Activated effector memory CD4-positive, alpha-beta T cell treated with Interleukin-2 at 50 U/mL for 16 hours (primary cell): ENCODE measurements around the gene TBC1D4.
"Not testable (repeated sequence)": the region's sequence is repeated elsewhere in the genome, so short reads cannot be mapped to it uniquely, and the experiment has no call there.

Experiments used
- DNase-seq: peaks from one replicate; pipeline ENCODE4 v3.0.0-alpha.2; 2020

Gene TBC1D4

DNA sequence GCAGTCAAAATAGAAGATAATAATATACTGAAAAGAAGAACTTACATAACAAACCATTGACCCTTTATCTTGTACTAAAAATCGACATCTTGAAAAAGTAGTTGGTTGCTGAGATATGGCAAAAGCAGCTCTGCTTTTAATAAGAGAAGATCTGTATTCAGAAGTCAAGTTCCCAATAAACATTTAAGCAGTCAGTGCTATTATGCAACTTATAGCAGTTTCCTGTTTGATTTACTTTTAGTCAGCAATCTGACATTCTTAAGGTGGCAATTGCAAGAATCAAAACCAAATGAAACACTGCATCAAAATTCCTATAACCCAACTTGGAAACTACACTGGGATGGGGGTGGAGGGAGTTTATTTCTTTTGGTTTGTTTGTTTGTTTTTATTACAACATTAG, 165.5 kb downstream of the TBC1D4 start:
- no peak for DNase-seq

DNA sequence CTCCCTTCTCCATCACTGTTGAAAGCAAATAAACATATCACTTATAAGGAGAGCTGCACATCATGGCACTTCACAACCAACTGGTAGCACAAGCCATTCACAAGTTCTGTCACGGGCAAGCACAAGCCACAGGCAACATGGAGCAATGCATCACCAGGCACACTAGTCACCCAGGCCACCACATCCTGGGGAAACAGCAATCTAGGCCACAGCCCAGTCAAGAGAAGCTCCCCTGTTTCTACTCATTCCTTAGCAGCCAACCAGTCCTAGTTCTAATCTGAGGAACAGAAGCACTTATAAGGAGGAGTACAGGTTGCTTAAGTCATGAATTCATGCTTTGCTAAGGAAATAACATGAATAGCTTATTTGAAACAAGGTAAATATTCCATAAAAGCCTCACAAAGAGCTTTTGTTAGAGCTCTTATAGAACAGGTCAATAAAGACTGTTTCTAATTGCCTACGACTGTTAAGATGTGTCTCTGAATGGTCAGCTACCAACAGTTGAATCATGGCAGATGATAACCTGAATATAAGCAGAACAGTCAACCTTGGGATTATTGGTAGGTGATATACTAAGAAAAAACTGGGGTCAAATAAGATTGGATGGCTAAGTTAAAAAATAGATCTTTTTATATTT, 169.0 kb downstream of the TBC1D4 start:
- DNase-seq = peak; percentile 22

DNA sequence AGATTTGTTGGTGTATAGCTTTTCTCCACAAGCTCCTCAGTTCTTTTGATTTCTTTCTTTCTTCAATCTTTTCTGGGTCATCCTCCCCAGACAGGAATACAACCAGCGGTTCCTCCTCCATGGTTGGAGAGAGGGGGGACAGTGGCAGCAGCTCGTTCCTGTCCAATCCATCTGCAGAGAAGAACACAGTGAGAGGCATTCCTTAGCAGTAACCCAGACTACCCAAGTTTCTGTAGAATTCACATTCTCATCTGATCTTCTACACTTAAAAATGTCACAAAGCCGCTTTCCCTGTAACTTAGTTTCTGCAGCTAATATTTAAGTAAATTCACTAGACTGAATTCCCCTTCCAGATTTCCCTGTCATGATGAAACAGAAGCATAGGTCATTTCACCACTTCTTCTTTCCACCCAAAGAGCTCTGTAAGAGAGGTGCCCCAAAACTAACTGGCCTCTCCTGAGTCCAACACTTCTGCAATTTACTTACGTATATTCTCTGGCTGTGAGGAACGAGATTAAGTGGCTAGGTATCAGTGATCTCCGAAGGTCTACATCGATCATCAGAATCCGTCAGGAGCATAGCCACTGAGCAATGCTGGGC, 171.9 kb downstream of the TBC1D4 start:
- DNase-seq = no peak

DNA sequence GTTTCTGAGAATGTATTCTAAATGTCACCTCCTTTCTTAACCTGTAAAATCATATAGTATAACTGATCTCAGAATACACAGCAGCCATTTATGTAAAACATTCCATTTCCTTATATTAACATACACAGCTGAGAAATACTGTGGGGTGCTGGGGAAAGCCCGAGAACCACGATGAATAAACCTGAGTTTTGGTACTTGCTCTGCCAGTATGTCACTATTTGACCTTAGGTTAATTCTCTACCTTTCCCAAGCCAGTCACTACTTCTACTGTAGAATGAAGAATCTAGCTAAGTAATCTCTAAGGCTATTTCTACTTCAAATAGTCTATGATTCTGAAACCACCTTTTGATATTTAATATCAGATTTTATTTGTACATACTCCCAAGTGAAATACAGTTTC, 173.7 kb downstream of the TBC1D4 start:
- no peak for DNase-seq

DNA sequence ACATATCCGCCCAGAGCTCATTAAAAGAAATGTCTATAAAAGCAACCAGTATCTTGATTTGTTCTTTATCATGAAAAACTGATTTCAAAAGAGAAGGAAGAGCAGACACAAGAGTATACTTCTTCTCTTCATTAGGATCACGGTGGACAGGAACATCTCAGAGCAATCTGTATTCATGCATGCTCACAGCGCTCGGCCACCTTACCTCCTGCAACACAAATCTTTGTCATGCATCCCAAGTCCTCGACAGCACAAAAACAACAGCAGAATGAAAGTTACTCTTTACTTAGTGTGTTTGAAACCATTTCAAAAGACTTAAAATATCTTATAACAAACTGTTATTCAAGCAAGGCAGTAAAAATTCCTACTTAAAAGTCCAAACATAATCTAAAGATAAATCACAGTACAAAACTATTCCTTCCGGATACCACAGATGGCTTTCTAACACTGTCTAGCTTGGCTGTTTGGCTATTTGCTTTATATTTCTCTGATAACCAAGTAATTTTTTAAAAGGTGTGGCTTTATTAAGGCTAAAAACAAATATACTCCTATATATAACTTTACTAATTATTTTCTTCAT, 174.5 kb downstream of the TBC1D4 start:
- no peak for DNase-seq

DNA sequence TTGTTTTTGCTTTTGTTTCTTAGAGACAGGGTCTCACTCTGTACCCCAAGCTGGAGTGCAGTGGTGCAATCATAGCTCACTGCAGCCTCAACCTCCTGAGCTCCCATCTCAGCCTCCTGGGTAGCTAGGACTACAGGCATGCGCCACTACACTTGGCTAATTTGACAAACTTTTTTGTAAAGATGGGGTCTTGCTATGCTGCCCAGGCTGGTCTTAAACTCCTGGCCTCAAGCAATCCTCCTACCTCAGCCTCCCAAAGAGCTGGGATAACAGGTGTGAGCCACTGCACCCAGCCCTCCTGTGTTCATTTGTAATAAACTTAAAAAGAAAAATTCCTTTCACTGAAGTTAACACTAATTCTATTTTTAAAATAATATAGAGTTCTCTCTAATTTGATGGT, 175.0 kb downstream of the TBC1D4 start:
- not testable (repeated sequence) for DNase-seq

DNA sequence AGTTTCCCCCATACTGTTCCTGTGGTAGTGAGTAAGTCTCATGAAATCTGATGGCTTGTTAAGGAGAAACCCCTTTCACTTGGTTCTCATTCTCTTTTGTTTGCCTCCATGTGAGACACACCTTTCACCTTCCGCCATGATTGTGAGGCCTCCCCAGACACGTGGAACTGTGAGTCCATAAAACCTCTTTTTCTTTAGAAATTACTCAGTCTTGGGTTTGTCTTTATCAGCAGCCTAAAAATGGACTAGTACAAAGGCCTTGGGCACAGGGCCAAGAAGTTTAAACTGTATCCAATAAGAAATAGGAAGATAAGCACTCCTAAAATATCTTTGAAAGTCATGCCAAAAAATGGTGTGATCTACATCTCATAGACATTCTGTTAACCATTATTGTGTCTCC, 176.9 kb downstream of the TBC1D4 start:
- no peak for DNase-seq

DNA sequence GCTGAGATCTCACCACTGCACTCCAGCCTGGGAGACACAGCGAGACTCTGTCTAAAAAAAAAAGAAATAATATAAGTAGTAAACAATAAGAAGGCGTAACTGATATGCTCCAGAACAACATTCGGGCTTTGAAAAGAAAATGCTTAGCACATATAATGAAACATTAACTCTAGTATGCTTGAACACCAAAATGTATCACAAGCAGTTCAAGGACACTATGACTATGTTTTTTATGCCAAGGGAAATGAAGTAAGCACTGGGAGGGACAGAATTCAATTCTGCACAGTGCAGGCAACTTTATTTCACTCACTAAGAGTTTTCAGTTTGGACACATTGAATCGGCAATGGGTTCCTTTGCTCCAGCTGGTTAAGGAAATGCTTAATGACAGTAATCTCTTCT, 178.7 kb downstream of the TBC1D4 start:
- no peak for DNase-seq

DNA sequence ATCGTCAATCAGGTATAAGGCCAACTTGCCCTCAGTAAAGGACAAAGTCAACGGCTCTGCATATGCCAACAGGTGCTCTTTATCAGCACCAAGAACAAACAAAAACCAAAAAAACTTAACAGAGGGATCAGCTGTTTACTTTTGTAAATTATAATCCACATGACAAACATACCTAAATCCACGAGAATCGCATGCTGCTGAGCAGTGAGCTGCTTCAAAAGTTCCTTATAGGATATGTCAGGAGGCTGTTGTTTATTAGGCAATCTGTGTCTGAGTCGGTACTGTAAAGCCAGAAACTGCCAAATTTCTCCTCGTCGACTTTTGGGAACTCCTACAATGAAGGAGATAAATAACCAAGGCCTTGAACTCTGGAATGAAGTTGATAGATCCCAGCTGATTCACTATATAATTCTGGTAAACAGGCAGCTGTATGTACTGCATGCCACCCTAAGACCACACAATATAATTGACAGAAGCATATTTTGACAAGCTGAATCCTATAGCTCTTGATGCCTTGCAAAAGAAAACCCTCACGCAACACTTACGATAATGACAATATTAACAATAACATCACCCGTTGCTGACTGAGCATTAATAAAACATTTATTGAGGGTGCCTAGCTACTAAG, 179.8 kb downstream of the TBC1D4 start:
- DNase-seq = no peak

DNA sequence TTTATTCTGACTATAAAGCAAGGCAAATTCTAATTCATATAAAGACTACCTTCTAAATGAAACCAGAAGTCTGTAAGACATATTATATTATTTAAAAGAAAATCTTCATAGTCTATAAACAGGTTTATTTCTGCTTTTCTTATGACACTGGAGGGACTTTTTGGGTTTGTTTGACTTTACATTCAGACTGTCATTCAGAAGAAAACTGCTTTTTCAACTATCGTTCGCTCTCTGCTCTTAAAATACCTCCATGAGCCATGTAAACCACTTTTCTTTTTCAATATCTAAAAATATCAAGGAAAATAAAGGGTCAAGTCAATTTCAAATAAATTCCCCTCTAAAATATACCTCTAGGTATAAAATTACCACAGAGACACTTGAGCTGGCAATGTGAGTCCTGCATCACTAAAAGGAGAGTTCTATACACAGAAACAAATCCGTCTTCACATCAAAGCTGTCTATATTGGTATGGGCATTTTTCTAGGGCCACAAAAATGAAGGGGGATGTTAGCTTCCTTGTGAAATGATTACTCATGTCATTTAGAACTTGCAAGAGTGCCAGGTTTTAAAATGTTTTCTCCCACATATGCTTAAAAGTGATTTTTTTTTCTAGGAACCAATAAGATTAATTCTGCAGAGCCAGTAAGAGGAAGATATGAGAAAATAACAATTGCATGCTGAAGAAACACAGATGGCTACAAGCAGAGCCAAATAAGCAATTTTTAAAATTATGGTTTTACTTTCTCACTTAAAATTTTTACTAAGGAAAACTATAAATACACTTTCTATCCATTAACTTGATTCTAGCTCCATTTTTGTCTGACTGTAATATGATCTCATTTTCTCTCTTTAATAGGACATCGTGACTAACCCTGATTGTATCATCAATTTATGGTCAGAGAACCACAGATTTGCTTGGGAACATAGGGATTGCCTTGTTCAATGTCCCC, 181.8 kb downstream of the TBC1D4 start:
- DNase-seq = no peak

DNA sequence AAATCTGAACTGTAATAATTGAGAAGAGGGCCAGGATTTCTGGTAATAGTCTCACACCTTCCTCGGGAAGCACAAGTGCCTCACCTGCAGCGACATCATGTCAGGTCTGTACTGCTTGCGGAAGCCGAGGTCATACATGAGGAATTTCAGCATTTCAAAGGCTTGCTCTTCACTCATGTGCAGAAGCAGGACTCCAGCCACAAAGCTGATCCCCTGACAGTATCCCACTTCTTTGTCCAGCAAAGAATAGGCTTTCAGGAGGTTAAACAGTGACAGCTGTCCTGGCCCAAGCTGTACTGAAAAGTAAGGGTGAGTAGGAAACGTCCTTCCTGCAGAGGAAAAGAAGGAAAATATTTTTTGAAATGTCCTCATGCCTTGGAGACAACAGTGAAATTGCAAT, 182.7 kb downstream of the TBC1D4 start:
- DNase-seq = no peak

DNA sequence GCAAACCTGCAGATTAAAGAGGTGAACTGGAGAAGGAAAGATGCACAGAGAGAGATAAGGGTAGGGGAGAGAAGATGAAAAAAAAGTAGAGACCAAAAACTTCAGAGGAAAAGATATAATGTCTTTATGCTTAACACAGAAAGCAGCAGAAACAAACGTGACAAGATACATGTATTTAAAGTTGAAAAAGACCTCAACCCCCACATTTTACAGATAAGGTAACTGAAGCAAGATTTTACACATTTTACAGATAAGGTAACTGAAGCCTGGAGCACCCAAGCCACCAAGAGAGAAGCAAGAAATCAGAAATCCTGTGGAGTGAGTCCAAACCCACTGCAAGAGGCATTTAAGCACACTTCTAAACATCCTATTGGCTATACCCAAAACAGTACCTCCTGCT, 185.3 kb downstream of the TBC1D4 start:
- DNase-seq = no peak

DNA sequence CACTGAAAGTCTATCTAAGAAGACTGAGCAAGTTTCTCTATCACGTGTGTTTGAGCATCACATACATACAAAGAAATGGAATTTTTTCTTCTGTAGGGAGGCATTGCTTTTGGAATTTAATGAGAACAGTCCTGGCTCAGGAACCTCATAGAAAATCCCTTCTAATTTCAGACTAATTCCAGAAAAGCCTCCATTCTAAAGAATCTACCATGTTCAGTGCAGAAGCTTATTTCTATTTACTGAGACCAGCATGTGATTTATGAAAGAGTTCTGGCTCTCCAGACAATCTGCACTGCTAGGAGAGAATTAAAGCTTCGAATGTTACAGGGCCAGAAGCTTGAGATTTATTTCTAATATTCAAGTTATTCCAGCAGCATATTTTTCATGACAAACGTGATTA, 186.8 kb downstream of the TBC1D4 start:
- no peak for DNase-seq

DNA sequence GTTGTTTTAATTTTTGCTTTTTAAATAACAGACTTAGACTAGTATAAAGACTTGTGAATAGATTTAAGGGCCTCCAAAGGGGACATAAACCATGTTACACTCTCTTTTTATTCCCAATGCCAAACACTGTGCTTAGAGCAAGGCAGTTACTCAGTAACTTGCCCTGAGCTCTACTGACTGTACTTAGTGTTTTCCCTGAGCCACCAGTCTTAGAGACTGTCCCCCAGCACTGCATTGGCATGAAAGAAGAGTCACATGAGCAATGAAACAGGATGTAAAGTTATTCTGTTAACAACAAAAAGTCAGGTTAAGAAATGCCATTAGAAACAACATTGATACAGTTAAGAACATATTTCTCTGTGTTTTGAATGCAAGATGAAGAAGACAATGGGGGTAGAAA, 187.9 kb downstream of the TBC1D4 start:
- DNase-seq = no peak

DNA sequence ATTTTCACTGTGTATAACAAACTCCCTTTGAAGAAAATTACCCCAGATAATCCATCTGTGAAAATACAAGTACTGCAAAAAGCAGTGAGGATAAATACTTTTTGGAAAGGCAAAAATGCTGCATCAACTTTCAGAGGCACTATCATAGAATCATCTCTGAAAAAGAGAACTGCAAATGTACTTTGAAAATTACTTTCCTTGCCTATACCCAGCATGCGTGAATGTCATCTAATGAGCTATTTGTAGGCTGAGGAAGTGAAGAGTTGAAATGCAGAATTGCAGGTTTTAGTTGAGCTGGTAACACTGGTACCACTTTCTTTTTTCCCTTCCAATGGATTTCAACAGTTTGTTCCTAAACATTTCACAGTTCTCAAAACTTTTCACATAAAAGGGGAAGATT, 196.7 kb downstream of the TBC1D4 start:
- DNase-seq = no peak

DNA sequence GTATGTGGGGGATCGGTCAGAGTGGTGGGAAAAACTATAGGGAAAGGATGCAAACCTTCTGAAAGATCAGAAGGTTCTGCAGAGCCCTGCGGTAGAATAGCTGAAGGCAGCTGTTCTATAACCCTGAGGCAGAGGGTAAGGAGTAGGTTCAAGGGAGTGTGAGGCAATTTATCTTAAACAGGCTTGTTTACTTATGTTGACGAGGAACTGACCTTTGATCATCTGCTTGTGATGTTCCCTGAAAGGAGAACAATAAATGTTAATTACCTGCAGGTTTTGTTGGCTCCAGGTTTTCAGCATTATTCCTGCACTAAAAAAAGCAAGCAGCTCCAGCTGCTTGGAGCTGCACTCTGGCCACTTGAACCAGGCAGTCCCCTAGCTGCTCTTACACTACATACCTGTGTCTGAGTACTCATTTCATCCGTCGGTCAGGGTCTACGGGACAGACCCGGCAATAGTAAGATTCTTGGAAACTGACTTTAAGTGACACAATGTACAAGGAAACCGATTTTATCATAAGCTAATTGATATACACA, 202.1 kb downstream of the TBC1D4 start:
- DNase-seq = no peak

DNA sequence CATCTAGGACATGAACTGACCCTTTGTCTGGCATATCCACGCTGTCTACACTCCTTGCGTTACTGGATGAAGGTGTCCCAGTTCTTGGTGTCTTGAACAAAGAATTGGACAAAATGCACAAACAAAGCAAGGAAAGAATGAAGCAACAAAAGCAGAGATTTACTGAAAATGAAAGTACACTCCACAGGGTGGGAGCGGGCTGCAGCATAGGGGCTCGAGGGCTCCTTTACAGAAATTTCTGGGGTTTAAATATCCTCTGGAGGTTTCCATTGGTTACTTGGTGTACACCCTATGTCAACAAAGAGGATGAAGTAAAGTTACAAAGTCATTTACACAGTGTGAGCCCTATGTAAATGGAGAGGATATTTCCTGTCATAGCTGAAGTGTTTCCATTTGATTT, 208.3 kb downstream of the TBC1D4 start:
- not testable (repeated sequence) for DNase-seq

DNA sequence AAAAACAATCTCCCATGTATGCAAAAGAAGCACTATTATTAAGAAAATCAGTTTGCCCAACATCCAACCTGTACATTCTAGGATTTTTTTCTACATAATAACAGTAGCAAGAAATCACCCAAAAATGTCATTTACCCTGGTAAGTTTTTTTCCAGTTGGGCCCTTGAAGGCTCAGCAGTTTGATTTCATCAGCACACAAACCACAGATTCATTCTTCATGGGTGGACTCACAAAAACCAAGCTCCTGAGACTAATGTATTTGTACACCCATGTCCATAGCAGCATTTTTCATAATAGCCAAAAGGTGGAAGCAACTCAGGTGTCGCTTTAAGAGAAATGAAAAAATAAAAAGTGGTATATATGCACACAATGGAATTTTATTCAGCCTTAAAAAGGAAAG, 210.1 kb downstream of the TBC1D4 start:
- DNase-seq = no peak

DNA sequence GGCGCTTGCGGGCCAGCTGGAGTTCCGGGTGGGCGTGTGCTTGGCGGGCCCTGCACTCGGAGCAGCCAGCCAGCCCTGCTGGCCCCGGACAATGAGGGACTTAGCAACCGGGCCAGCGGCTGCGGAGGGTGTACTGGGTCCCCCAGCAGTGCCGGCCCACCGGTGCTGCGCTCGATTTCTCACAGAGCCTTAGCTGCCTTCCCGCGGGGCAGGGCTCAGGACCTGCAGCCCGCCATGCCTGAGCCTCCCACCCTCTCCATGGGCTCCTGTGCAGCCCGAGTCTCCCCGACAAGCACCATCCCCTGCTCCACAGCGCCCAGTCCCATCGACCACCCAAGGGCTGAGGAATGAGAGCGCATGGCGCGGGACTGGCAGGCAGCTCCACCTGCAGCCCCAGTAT, 213.5 kb downstream of the TBC1D4 start:
- DNase-seq = not testable (repeated sequence)

DNA sequence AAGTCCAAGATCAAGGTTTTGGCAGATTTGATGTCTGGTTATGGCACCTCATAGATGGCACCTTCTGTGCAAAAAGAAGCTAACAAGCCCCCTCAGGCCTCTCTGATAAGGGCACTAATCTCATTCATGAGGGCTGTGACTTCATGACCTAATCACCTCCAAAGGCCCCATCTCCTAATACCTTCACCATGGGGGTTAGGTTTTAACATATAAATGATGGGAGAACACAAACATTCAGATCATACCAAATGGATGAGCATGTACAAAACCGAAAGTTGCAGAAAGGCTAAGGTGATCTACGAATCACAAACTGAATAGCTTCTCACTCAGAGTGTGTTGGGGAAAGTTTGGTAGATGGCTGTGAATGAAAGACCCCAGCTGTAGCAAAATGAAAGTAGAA, 217.4 kb downstream of the TBC1D4 start:
- DNase-seq = no peak

DNA sequence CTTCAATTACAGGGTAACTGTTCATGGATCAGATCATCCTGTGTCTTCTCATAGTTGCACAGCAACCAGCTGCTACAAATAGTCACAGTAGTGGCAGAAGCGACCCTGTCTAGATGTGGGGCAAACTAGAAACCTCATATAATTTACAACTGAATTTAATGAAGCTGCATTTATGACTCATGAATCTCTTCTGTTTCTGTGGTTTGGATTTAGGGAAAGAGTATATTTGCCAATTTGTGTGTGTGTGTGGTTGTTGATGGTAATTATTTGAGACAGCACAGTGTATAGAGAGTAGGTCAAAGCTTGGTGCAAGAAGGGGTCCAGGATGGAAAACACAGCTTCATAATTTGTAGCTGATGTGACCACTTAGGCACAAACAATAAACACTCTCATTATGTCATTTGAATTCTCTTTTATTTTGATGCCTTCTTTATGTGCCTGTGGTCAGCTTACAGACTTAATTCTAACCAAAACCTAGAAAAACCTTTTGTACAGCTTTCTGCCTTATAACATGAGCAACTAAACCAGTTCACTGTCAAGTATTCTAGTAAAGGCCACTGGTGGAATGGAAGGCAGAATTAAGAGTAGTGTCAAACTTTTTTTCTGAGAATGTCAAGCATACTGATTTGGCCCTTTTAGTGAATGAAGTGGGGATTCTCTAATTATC, 218.1 kb downstream of the TBC1D4 start:
- no peak for DNase-seq

DNA sequence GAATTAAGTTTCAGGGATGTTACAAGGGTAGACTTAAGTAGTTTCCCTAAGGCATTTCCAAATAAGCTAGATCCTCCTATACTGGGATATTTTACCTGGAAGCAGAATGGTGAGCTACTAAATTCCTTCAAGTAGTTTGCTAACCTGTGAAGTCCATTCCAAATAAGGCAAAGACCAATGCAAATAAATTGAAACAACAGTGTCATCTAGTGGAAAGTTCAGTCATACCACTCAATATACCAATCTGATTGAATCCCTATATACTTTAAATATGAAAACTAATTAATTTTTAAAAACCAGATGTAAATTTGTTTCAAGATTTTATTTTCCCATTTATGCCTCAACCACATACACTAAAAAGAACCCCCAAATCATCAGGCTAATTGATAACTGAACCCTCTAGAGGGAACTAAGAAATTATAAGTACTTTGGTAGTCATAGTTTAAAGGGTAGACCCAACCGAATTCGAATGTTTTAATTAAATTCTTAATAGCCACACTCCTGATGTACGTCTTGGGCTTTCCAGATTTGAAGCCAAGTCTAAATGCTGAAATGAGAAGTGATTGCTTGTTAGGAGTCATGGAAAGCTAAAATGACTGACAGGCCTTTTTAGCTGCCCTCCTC, 223.7 kb downstream of the TBC1D4 start:
- DNase-seq = no peak
